Fibroblast of pulmonary artery (primary cell): ENCODE results near the gene TRIP6.
"Not testable (repeated sequence)": the region's sequence is repeated elsewhere in the genome, so short reads cannot be mapped to it uniquely, and the experiment has no call there.

Experiments
- DNase-seq: peaks from one replicate; pipeline ENCODE4 v3.0.0-alpha.2; 2010; ENCODE audit warnings: low read depth
- H3K4me3 ChIP-seq: replicated peaks from 2 replicates; pipeline ENCODE4 v1.5.1; 2011; ENCODE audit warnings: low read depth, mild to moderate bottlenecking, control low read depth, low read length, moderate library complexity
- CTCF ChIP-seq: IDR thresholded peaks from 2 replicates; pipeline ENCODE4 v1.5.1; 2011; ENCODE audit warnings: mild to moderate bottlenecking, control low read depth, low read length, inconsistent platforms; ENCODE audit errors: missing control alignments

TRIP6 gene

DNA sequence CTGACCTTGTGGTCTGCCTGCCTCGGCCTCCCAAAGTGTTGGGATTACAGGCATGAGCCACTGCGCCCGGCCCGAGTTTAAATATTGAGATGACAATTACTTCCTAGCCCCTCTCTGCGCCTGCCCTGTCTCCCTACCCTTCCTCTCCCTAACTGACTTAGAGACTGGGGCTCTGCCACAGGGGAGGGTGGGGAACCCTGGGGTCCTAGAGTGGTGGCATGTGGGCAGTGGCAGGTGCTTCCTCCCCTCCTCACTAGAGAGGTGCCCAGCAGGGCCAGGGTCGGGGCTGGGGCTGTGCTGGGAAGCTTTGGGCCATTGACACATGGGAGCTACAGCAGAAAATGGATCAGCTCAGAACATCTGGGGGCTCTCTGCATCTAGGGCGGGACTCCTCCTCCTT is 35.5 kb downstream of the TRIP6 start:
- no peak for TF ChIP-seq CTCF
- H3K4me3 ChIP-seq, result no peak overlapping the region
- no peak for DNase-seq

DNA sequence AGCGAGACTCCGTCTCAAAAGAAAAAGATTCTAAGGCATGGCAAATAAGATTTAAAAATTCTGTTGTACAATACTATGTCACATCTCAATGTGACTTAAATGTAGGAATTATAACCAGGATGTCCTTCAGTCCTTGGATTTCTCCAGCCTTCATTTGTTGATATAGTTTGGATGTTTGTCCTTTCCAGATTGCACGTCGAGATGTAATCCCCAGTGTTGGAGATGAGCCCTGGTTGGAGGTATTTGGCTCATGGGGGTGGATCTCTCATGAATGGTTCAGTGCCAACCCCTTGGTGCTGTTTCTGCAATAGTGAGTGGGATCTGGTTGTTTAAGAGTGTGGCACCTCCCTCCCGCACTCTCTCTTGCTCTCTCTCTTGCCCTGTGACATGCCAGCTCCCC is 41.3 kb downstream of the TRIP6 start:
- H3K4me3 ChIP-seq, result no peak overlapping the region
- no peak for TF ChIP-seq CTCF

GRCh38 chr7:100910443-100910842 is 43.3 kb downstream of the TRIP6 start:
- DNase-seq, result not testable (repeated sequence)

More for the DNA sequence above, 41.3 kb downstream of the TRIP6 start:
- no peak for DNase-seq

GRCh38 chr7:100911484-100911883 is 44.3 kb downstream of the TRIP6 start:
- DNase-seq, result no peak
- no peak for TF ChIP-seq CTCF
- no peak overlapping the region for H3K4me3 ChIP-seq

More at GRCh38 chr7:100910443-100910842, 43.3 kb downstream of the TRIP6 start:
- H3K4me3 ChIP-seq, result not testable (repeated sequence)

DNA sequence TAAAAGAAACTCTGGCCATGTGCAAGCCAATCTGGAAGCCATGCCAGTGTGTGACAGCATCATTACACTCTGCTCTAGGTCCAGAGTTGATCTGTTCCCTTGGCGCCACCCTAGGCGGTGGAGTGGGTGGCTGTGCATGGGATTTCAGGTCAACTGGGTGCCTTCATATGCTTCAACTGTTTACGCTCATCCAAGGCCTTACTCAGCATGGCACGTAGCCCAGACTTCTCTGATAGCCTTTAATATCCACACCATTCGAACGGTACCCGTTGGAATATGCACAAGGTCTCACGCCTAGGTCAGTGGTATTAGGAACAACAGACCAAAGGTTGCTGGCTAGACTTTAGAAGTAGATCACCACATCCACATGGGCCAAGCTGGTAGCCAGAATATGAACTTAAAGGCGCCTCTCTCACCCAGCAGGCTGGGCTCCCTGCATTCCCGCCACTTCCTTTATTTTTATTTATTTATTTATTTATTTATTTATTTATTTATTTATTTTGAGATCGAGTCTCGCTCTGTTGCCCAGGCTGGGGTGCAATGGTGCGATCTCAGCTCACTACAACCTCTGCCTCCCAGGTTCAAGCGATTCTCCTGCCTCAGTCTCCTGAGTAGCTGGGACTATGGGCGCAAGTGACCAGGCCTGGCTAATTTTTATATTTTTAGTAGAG is 47.2 kb downstream of the TRIP6 start:
- H3K4me3 ChIP-seq, result no peak overlapping the region
- no peak for DNase-seq
- no peak for TF ChIP-seq CTCF

DNA sequence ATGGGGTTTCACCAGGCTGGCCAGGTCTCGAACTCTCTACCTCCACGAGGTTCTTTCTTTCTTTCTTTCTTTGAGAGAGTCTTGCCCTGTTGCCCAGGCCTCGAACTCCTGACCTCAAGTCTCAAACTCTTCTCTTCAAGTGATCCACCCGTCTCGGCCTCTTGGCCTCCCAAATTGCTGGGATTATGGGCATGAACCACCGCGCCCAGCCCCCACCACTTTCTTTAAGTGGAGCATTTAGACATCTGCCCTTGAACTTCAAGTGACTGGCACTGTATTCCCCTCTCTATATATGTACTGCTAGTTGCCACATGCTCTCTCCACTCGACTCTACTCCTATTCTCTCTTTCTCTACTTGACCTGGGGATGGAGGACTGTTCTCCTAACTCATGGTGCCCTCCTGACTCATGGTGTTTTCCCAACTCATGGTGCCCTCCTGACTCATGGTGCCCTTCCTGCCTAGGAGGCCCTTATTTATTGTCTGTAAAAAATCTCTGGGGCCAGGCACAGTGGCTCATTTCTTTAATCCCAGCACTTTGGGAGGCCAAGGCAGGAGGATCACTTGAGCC is 47.8 kb downstream of the TRIP6 start:
- TF ChIP-seq CTCF, result no peak
- H3K4me3 ChIP-seq, result no peak overlapping the region
- no peak for DNase-seq

DNA sequence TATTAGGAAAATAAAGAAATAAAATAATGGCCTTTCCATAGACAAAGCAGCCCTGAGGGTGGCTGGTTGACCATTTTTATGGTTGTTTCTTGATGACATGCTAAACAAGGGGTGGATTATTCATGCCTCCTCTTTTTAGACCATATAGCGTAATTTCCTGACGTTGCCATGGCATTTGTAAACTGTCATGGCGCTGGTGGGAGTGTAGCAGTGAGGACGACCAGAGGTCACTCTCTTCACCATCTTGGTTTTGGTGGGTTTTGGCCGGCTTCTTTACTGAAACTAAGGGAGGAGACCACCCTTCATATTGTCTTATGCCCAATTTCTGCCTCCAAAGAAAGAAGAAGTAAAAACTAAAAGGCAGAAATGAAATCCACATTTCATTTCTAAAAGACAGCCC is 52.1 kb downstream of the TRIP6 start:
- not testable (repeated sequence) for H3K4me3 ChIP-seq, DNase-seq

DNA sequence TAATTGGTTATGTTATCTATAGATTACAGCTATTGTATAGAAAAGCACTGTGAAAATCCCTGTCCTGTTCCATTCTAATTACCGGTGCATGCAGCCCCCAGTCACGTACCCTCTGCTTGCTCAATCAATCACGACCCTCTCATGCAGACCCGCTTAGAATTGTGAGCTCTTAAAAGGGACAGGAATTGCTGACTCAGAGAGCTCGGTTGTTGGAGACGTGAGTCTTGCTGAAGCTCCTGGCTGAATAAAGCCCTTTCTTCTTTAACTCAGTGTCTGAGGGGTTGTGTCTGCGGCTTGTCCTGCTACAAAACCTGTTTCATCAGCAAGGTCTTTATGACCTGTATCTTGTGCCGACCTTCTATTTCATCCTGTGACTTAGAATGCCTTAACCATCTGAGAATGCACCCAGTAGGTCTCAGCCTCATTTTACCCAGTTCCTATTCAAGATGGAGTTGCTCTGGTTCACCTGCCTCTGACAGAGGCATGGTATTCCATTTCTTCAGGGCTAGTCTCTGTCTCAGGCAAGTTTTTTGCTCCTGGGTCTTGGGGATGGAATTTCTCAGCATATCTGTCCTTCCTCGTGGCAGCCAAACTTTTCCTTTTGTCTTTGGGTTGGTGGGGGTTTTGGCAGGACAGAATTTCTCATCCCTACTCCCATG is 52.7 kb downstream of the TRIP6 start:
- H3K4me3 ChIP-seq, DNase-seq: not testable (repeated sequence)
